Activated T-helper 17 cell treated with anti-CD3 and anti-CD28 coated beads, Interleukin-2, amount 50 U/mL, for 72 hours (primary cell): Measurements from ENCODE around the gene FOSL2. TPM values are rescaled to one million over a fixed set of nuclear protein-coding genes. Genes with fewer than 3 reads are reported as not detected.

Source experiments
- ATAC-seq: fragments of 150-1000 bp; cut with Tn5 transposase; replicated peaks from 2 replicates; pipeline ENCODE4 v1.10.0; 2021; ENCODE audit warnings: mild to moderate bottlenecking, moderate library complexity
- H3K27ac Mint-ChIP-seq: one replicate; pipeline ENCODE4 v1.8.0; 2022; ENCODE audit warnings: mixed read lengths
- H3K27me3 Mint-ChIP-seq: one replicate; pipeline ENCODE4 v1.8.0; 2022; ENCODE audit warnings: mixed read lengths
- H3K36me3 Mint-ChIP-seq: one replicate; pipeline ENCODE4 v1.8.0; 2022; ENCODE audit warnings: low read depth, mild to moderate bottlenecking, mixed read lengths
- H3K4me1 Mint-ChIP-seq: one replicate; pipeline ENCODE4 v1.8.0; 2022; ENCODE audit warnings: mixed read lengths
- H3K4me3 Mint-ChIP-seq: one replicate; pipeline ENCODE4 v1.8.0; 2022; ENCODE audit warnings: mild to moderate bottlenecking, mixed read lengths
- H3K9me3 Mint-ChIP-seq: one replicate; pipeline ENCODE4 v1.8.0; 2022; ENCODE audit warnings: mixed read lengths
- total RNA-seq, 2 donors: library from RNA; stranded (reverse); gene quantifications; one replicate each; pipeline ENCODE4 v1.2.3, GENCODE V29; 2022

Gene FOSL2
- total RNA-seq, 2 donors from 2014 or later, result 90.9 to 214 TPM

DNA sequence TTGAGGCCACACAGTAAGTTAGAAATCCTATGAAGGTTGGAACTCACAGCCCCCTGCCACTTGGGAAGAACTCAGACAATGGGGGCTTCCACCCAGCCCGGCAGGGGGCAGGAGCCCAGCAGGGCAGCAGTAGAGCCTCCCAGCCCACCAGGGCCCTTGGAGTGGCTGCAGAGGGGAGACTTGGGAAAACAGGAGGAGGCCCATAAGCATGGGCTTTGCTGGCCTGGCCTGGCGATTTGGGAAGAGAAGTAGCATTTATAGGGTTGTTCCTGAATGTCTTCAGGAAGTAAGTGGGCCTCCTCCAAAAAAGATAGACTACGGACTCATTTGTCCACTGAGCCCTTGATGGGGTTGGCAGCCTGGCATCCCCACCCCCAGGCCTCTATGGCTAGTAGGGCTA lies 17.4 kb upstream of the FOSL2 start:
- H3K4me3 Mint-ChIP-seq, result no peak overlapping the region
- peaks cover 8% of the 10 kb centered on the region for H3K4me1 Mint-ChIP-seq
- no peak for ATAC-seq
- H3K27ac Mint-ChIP-seq, result no peak overlapping the region
- no peaks in the 10 kb centered on the region for H3K9me3 Mint-ChIP-seq
- H3K36me3 Mint-ChIP-seq, result no peaks in the 10 kb centered on the region
- no peaks in the 10 kb centered on the region for H3K27me3 Mint-ChIP-seq

DNA sequence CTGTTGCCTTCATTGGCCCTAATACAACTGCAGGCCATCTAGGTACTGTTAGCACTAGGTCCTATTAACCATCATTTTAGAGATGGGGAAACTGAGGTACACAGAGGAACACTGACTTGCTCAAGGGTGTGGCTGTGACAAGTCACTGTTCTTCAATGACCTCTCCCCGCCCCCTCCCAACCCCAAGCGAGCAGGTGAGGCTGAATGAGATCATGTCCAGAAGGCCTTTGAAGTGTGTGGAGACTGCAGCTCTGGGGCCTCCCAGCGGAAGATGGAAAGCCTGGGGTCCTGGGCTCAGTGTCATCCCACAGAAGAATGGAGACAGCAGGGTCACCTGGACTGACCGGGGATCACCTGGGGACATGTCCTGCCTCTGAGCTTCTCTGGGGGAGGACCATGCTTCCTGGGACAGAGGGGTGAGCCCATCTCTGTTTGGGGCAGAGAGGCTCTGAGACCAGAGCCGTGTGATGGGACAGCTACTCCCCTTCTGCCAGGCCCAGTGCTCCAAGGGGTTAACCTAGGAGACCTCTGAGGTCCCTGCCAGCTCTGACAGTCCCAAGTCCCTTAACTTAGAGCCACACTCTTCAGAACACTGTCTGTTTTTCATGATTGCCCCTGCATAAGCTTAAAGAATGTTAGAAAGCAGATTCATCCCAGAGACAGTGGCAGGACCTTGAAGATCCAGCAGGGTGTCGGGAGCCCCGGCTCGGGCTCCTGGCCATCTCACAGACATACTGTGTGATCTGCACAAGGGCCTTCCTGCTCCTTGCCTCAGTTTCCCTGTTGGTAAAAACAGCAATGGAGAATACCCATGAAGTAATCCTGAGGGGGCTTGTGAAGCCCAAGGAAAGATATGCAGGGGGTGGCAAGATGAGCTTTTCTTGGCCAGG lies 16.7 kb upstream of the FOSL2 start:
- Mint-ChIP-seq H3K9me3 (no peaks in the 10 kb centered on the region), H3K4me3 (no peak overlapping the region), H3K27me3 (no peaks in the 10 kb centered on the region), H3K4me1 (peaks cover 8% of the 10 kb centered on the region), H3K36me3 (no peaks in the 10 kb centered on the region), H3K27ac (no peak overlapping the region)
- no peak for ATAC-seq

DNA sequence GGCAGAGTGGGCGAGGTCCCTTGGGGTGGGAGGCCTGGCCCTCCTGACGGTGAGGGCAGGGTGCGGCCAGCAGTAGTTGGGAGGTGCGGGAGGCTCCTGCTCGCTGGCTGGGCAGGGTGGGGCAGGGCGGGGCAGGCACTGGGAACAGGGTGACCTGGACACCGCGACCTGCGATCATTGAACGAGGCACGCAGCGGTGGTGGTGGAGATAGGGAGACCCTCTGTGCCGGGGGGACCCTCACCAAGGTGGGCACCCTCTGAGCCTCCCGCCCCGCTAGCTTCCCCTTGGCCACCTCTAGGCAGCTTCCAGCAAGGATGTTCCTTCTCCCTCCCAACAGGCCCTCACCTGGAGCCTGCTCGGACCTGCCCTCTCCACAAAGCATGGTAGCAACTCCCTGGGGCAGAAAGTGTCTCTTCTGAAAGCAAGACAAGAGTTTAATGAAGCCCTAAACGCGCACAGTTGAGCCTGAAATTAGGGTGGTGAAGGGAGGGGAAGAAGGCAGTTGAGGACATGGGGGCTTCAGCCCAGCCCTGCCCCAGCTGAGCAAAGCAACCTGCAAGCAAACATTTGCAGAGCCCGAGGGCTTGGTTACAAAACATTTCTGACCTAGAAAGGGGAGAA lies 15.4 kb upstream of the FOSL2 start:
- Mint-ChIP-seq H3K27me3 (no peaks in the 10 kb centered on the region), H3K4me1 (peaks cover 8% of the 10 kb centered on the region), H3K36me3 (no peaks in the 10 kb centered on the region), H3K9me3 (no peaks in the 10 kb centered on the region), H3K4me3 (no peak overlapping the region), H3K27ac (no peak overlapping the region)
- ATAC-seq, result no peak

DNA sequence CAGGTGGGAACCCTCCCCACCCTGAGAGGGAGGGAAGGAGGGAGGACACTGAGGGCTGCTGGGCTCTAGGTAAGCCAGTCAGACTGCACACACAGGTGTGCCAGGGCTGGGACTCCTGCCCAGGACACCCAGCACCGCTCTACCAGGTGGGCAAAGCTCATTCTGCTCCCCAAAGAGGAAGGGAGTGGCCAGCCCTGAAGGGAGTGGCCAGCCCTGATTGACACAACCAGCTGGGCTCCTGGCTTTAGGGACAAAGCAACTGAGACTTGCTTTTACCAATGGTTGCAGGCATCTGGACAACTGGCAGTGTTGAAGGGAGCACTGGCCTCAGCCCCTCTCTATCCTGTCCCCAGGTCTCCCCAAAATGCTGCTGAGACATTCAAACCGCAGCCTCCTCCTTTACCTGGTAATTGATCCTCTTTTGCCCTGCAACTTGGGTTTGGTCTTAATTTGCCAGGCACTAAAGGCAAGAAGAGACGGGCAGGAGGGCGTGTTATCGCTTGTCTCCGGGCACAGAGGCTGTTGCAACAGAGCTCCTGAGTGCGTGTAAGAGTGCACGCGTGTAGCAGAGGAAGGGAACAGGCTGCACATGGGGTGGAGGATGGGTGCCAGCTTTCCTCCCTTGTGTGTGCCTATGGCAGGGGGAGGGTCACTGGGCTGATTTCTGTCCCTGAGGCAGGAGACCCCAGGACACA lies 14.5 kb upstream of the FOSL2 start:
- Mint-ChIP-seq H3K4me1 (peaks cover 8% of the 10 kb centered on the region), H3K9me3 (no peaks in the 10 kb centered on the region), H3K36me3 (no peaks in the 10 kb centered on the region), H3K27me3 (no peaks in the 10 kb centered on the region), H3K4me3 (no peak overlapping the region), H3K27ac (peak overlapping the region; percentile 61)
- no peak for ATAC-seq

- peak; percentile 56 for ATAC-seq
- Mint-ChIP-seq H3K36me3 (no peaks in the 10 kb centered on the region), H3K4me3 (peak overlapping the region; percentile 4), H3K27me3 (no peaks in the 10 kb centered on the region), H3K4me1 (peaks cover 8% of the 10 kb centered on the region), H3K9me3 (no peaks in the 10 kb centered on the region), H3K27ac (peak overlapping the region; percentile 61)
Observed at GRCh38 chr2:28378679-28379584, 13.7 kb upstream of the FOSL2 start.

DNA sequence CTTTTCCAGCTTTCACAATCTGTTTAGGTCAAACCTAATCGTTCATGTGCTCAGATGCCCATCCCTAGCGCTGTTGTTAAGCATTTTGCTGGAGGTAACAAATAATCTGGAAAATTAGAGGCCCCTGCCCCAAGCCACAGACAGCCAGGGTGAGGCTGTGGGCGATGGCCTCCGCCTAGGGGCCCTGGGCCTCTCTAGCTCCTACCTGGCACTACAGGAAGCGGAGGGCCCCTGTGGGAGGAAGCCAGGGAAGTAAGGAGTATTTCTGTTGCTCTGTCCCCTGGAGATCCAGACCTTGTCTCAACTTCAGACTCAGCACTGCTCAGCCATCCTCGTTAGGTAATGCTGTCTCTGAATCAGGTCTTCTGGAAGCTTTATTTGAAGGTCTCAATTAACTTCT lies 12.4 kb upstream of the FOSL2 start:
- Mint-ChIP-seq H3K27ac (no peak overlapping the region), H3K4me3 (no peak overlapping the region), H3K27me3 (no peaks in the 10 kb centered on the region), H3K36me3 (no peaks in the 10 kb centered on the region), H3K4me1 (peaks cover 8% of the 10 kb centered on the region), H3K9me3 (no peaks in the 10 kb centered on the region)
- no peak for ATAC-seq

GRCh38 chr2:28381225-28382180 lies 11.2 kb upstream of the FOSL2 start:
- no peaks in the 10 kb centered on the region for H3K36me3 Mint-ChIP-seq
- H3K4me1 Mint-ChIP-seq, result peaks cover 8% of the 10 kb centered on the region
- no peak overlapping the region for H3K4me3 Mint-ChIP-seq
- H3K9me3 Mint-ChIP-seq, result no peaks in the 10 kb centered on the region
- no peak overlapping the region for H3K27ac Mint-ChIP-seq
- H3K27me3 Mint-ChIP-seq, result no peaks in the 10 kb centered on the region
- no peak for ATAC-seq

- Mint-ChIP-seq H3K27ac (peak overlapping the region; percentile 2), H3K4me1 (peaks cover 15% of the 10 kb centered on the region), H3K27me3 (no peaks in the 10 kb centered on the region), H3K9me3 (no peaks in the 10 kb centered on the region), H3K4me3 (no peak overlapping the region), H3K36me3 (no peaks in the 10 kb centered on the region)
- no peak for ATAC-seq
Observed at GRCh38 chr2:28382755-28383154, 9.9 kb upstream of the FOSL2 start.

- no peak overlapping the region for H3K4me3 Mint-ChIP-seq
- H3K36me3 Mint-ChIP-seq, result no peaks in the 10 kb centered on the region
- peaks cover 23% of the 10 kb centered on the region for H3K4me1 Mint-ChIP-seq
- no peak for ATAC-seq
- peaks cover 4% of the 10 kb centered on the region for H3K9me3 Mint-ChIP-seq
- H3K27ac Mint-ChIP-seq, result peak overlapping the region; percentile 68
- no peaks in the 10 kb centered on the region for H3K27me3 Mint-ChIP-seq
Observed at GRCh38 chr2:28387082-28387960, 5.3 kb upstream of the FOSL2 start.

- Mint-ChIP-seq H3K4me3 (no peak overlapping the region), H3K27ac (peak overlapping the region; percentile 93), H3K4me1 (peaks cover 23% of the 10 kb centered on the region), H3K36me3 (peaks cover 9% of the 10 kb centered on the region), H3K9me3 (peaks cover 4% of the 10 kb centered on the region), H3K27me3 (no peaks in the 10 kb centered on the region)
- ATAC-seq, result no peak
Observed at GRCh38 chr2:28389399-28390240, 3.0 kb upstream of the FOSL2 start.

GRCh38 chr2:28390241-28390745 lies 2.4 kb upstream of the FOSL2 start:
- H3K4me3 Mint-ChIP-seq, result no peak overlapping the region
- peaks cover 9% of the 10 kb centered on the region for H3K36me3 Mint-ChIP-seq
- H3K27ac Mint-ChIP-seq, result peak overlapping the region; percentile 93
- no peaks in the 10 kb centered on the region for H3K27me3 Mint-ChIP-seq
- peaks cover 4% of the 10 kb centered on the region for H3K9me3 Mint-ChIP-seq
- ATAC-seq, result peak; percentile 47
- peaks cover 23% of the 10 kb centered on the region for H3K4me1 Mint-ChIP-seq
